ENCODE results near the gene GALNT14.

GALNT14 gene

DNA sequence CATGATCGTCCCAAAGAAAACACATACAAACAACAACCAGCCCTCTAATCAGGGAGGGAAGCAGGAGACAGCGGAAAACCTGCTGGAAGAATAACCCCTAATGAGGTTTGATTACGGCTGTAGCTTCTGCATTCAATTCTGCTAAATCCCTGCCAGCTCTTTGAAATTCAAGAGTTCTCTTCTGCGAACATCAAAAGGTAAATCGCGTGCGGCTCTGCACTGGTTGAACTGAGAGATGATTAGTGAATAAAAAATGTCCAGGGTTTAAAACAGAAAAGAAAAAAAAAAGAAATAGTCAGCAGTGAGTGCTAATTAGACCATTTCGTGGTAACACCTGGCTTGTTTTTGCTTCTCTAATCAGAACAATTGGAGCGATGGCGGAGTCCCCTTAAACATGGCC, 178.0 kb downstream of the GALNT14 start:
- H3K4me2 ChIP-seq (ENCODE audit: insufficient read depth, low read length): no peak overlapping the region
- no peak for ATAC-seq (ENCODE audit: insufficient read depth, low read depth)

DNA sequence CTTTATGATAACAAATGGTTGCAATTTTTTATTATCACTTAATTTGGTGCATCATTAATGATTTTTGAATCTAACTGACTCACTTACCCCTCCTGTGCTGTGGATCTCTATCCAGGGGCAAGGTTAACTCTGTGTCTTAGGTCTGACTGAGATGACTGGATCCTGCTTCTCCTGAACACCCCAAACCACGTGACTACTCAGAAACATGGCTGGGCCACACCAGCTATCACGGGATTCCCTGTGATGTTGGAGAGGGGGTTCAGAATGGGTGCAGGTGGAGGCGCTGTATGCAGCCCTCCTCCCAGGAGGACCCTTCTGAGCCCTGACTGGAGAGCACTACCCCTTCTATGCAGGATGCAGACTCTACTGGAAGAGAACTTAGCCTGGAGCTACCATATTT, 178.6 kb downstream of the GALNT14 start:
- Histone ChIP-seq H3K27me3 (ENCODE audit: insufficient read depth, low read length, poor library complexity) (no peaks in the 10 kb centered on the region), H3K36me3 (ENCODE audit: insufficient read depth, low read length) (no peaks in the 10 kb centered on the region), H3K9ac (ENCODE audit: low read depth, low read length) (no peak overlapping the region), H3K4me1 (ENCODE audit: insufficient read depth, low read length) (no peaks in the 10 kb centered on the region), H3K27ac (ENCODE audit: low read length) (no peak overlapping the region), H3K9me3 (ENCODE audit: insufficient read depth, low read length, severe bottlenecking) (no peaks in the 10 kb centered on the region), H2AFZ (ENCODE audit: low read depth, low read length) (no peak overlapping the region), H4K20me1 (ENCODE audit: insufficient read depth, low read length) (no peaks in the 10 kb centered on the region), H3K4me3 (ENCODE audit: low read depth in 1 of 2, low read length in 2 of 2) (no peak overlapping the region), H3K4me2 (ENCODE audit: insufficient read depth, low read length) (no peak overlapping the region), H3K79me2 (ENCODE audit: insufficient read depth, low read length) (no peaks in the 10 kb centered on the region)
- DNase-seq (no peak), ATAC-seq (ENCODE audit: insufficient read depth, low read depth) (no peak)
- TF ChIP-seq EZH2 (IDR thresholded peaks at IDR 0.05; ENCODE audit: borderline replicate concordance, low read depth, low read length, severe bottlenecking): no peak
- TF ChIP-seq, protein P1, sequence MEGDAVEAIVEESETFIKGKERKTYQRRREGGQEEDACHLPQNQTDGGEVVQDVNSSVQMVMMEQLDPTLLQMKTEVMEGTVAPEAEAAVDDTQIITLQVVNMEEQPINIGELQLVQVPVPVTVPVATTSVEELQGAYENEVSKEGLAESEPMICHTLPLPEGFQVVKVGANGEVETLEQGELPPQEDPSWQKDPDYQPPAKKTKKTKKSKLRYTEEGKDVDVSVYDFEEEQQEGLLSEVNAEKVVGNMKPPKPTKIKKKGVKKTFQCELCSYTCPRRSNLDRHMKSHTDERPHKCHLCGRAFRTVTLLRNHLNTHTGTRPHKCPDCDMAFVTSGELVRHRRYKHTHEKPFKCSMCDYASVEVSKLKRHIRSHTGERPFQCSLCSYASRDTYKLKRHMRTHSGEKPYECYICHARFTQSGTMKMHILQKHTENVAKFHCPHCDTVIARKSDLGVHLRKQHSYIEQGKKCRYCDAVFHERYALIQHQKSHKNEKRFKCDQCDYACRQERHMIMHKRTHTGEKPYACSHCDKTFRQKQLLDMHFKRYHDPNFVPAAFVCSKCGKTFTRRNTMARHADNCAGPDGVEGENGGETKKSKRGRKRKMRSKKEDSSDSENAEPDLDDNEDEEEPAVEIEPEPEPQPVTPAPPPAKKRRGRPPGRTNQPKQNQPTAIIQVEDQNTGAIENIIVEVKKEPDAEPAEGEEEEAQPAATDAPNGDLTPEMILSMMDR (IDR thresholded peaks at IDR 0.05; ENCODE audit: borderline replicate concordance, extremely low read depth, low read length, poor library complexity, severe bottlenecking): no peak

More for the DNA sequence above, 178.0 kb downstream of the GALNT14 start:
- TF ChIP-seq EZH2 (IDR thresholded peaks at IDR 0.05; ENCODE audit: borderline replicate concordance, low read depth, low read length, severe bottlenecking): no peak
- TF ChIP-seq, protein P1 (IDR thresholded peaks at IDR 0.05; ENCODE audit: borderline replicate concordance, extremely low read depth, low read length, poor library complexity, severe bottlenecking): no peak
- no peak overlapping the region for H3K4me3 ChIP-seq (ENCODE audit: low read depth in 1 of 2, low read length in 2 of 2)
- no peaks in the 10 kb centered on the region for H3K9me3 ChIP-seq (ENCODE audit: insufficient read depth, low read length, severe bottlenecking)
- no peak for DNase-seq
- no peak overlapping the region for H2AFZ ChIP-seq (ENCODE audit: low read depth, low read length)
- no peaks in the 10 kb centered on the region for H4K20me1 ChIP-seq (ENCODE audit: insufficient read depth, low read length)
- H3K27me3 ChIP-seq (ENCODE audit: insufficient read depth, low read length, poor library complexity): no peaks in the 10 kb centered on the region
- H3K9ac ChIP-seq (ENCODE audit: low read depth, low read length): no peak overlapping the region
- H3K27ac ChIP-seq (ENCODE audit: low read length): no peak overlapping the region
- no peaks in the 10 kb centered on the region for H3K4me1 ChIP-seq (ENCODE audit: insufficient read depth, low read length)
- H3K79me2 ChIP-seq (ENCODE audit: insufficient read depth, low read length): no peaks in the 10 kb centered on the region
- no peaks in the 10 kb centered on the region for H3K36me3 ChIP-seq (ENCODE audit: insufficient read depth, low read length)

DNA sequence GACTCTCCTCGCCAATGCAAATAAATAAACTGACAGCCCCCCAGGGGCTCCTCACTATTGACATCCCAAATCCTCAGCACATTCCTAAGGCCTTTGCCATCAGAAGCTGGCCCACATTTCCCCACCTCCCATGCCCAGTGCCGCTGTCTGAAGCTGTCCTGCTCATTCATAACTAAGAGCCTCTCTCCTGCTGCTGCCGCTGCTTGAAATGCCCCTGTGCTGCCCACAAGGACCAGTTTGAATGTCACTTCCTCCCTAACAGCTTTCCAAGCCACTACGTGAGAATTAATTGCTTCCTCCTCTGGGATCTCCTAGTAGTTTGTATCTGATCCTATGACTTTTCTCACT, 179.3 kb downstream of the GALNT14 start:
- Histone ChIP-seq H2AFZ (ENCODE audit: low read depth, low read length) (no peak overlapping the region), H3K9ac (ENCODE audit: low read depth, low read length) (no peak overlapping the region), H3K27ac (ENCODE audit: low read length) (no peak overlapping the region), H3K4me2 (ENCODE audit: insufficient read depth, low read length) (no peak overlapping the region), H3K36me3 (ENCODE audit: insufficient read depth, low read length) (no peaks in the 10 kb centered on the region), H3K4me1 (ENCODE audit: insufficient read depth, low read length) (no peaks in the 10 kb centered on the region), H3K9me3 (ENCODE audit: insufficient read depth, low read length, severe bottlenecking) (no peaks in the 10 kb centered on the region), H3K27me3 (ENCODE audit: insufficient read depth, low read length, poor library complexity) (no peaks in the 10 kb centered on the region), H3K79me2 (ENCODE audit: insufficient read depth, low read length) (no peaks in the 10 kb centered on the region), H4K20me1 (ENCODE audit: insufficient read depth, low read length) (no peaks in the 10 kb centered on the region), H3K4me3 (ENCODE audit: low read depth in 1 of 2, low read length in 2 of 2) (no peak overlapping the region)
- ATAC-seq (ENCODE audit: insufficient read depth, low read depth): no peak
- TF ChIP-seq, protein P1 (IDR thresholded peaks at IDR 0.05; ENCODE audit: borderline replicate concordance, extremely low read depth, low read length, poor library complexity, severe bottlenecking): no peak
- no peak for TF ChIP-seq EZH2 (IDR thresholded peaks at IDR 0.05; ENCODE audit: borderline replicate concordance, low read depth, low read length, severe bottlenecking)
- DNase-seq: no peak
